Measurements from ENCODE around the gene OSBPL6.

The OSBPL6 gene

DNA sequence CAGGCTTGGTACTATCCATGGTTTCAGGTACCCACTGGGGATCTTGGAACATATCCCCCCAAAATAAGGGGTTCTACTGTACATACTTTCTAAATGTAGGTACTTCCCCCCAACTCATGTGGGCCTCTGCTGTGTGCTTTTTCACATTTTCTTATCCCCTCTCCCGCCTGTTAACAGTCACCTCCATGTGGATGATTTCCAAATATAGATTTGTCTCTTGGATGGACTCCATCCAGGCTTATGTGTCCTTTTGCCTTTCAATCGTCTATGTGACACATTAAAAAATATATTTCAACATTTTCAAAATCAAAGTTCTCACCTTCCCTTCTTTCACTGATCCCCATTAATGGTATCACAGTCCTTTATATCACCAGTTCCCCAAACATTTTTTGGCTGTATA, 44.4 kb downstream of the OSBPL6 start:
- no peak for DNase-seq (ENCODE audit: low read depth in 2 of 2)

DNA sequence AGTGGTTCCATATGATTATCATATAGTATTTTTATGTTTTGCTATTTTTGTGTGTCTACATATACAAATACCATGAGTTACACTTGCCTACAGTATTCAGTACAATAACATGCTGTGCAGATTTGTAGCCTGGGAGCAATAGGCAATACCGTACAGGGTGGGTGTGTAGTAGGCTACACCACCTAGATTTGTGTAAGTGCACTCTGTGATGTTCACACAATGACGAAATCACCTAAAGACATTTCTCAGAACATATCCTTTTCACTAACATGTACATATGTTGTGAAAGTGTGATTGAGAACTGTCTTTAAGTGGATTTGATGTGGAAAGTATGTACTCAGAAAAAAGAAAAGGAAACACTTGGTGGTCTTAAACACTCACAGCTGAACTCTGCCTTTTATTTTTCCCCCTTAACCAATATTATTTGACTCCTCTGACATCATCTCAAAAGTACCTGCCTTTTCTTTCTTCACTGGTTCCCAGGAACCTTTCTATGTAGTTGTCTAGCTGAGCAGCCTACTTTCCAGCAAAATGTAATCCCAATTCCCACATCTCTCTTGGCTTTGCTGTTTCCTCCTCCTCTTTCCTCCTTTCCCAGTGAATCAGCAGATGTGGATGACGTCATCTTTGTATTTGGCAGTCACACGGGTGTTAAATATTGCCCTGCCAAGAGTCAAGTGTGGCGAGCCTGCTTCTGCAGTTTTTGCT, 47.7 kb downstream of the OSBPL6 start:
- DNase-seq (ENCODE audit: low read depth in 2 of 2): no peak

DNA sequence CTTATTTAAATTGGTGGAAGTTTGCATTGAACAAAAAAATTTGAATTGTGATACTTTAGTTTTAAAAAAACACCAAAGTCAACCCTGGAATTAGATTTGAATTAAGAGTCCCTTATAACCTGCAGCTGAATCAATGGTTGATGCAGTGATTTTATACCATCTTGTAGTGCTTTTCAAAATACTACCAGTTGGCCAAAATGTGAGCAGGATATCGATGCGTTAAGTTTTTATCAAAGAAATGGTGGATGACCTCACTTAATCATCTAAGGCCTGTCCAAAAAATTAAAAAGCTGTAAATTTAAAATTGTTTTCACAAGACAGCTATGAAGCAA, 48.2 kb downstream of the OSBPL6 start:
- no peak for DNase-seq (ENCODE audit: low read depth in 2 of 2)

DNA sequence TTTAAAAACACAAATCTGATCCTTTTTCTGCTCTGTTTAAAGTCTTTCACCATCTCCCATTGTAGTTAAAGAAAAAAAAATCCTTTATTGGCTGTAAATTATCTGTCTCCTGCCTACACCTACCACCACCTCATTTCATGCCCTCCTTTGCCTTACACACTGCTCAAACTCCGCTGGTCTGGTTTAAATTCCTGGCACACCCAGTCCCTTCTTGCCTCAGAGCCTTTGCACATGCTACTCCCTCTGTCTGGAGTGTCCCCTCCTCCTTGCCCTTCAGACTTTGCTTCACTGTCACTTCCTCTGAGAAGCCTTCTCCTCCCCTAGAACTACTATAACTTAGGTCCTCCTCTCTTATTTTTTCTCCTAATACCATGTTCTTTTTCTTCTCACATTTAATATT, 49.6 kb downstream of the OSBPL6 start:
- DNase-seq (ENCODE audit: low read depth in 2 of 2): no peak

DNA sequence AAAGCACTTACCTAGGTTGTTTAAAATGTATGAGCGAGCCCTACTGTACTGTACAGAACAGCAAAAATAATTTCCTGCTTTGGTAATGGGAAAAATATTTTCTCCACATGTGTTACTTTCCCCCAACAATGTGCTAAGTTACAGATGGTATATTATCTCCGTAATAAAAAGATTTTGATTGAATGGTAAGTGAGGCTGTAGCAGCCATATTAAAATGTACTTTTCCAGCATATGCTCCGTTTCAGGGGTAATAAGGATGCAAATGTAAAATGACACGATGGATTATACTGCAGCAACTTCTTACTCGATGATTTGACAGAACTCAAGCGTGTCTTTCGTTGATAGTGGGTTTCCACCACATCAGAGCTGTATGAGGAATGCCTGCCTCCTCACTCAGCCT, 50.5 kb downstream of the OSBPL6 start:
- no peak for DNase-seq (ENCODE audit: low read depth in 2 of 2)

DNA sequence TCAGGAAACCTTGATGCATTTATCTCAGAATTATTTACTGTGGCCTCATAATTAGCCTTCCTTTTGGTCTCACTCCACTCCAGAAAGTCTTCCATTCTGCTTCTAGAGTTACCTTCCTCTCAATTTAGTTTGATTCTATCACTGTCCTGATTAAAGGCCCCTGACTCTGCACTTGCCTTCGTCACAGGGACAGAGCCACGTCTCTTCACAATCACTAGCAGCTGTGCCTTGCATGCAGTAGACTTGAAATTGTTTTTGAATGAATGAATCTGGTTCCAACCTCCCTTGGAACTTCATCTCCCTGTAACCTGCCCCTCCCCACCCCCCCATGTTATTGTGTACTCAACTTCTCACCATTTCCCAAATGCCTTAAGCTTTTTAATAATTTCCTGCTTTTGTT, 52.4 kb downstream of the OSBPL6 start:
- no peak for DNase-seq (ENCODE audit: low read depth in 2 of 2)

DNA sequence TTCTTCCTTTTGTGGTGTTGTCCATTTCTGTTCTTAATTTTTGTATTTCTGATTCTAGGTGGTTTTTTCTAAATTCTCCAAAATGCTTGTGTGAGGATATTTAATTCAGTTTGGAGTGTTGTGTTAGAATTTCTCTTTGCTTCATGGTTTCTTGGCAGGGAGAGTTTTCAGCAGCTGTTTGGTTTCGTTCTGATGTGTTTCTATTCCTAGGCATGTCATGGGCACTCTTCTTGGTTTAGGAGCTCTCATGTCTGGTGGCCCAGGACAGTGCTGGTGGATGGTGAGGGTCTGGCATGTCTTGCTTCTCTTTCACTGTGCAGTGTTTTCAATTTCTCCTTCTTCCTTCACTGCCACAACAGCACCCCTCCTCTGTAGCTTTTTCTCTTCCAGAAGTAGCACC, 52.9 kb downstream of the OSBPL6 start:
- DNase-seq (ENCODE audit: low read depth in 2 of 2): no peak

DNA sequence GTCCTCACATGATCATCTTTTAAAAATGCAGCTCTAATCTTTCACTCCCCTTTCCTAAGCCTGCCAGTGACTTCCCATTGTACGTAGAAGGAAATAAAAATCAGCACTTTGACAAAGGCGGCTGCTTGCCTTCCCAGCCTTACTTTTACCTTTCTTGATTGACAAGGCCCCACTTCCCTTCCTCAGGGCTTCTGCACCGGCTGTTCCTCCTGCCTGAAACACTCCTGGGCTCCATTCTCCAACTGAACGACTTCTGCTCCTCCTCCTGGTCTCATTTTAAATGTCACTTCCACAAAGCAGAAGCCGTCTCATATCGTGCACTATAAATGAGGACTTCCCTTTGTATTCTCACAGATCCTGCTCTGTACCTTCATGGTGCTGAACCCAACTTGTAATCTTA, 56.1 kb downstream of the OSBPL6 start:
- no peak for DNase-seq (ENCODE audit: low read depth in 2 of 2)

DNA sequence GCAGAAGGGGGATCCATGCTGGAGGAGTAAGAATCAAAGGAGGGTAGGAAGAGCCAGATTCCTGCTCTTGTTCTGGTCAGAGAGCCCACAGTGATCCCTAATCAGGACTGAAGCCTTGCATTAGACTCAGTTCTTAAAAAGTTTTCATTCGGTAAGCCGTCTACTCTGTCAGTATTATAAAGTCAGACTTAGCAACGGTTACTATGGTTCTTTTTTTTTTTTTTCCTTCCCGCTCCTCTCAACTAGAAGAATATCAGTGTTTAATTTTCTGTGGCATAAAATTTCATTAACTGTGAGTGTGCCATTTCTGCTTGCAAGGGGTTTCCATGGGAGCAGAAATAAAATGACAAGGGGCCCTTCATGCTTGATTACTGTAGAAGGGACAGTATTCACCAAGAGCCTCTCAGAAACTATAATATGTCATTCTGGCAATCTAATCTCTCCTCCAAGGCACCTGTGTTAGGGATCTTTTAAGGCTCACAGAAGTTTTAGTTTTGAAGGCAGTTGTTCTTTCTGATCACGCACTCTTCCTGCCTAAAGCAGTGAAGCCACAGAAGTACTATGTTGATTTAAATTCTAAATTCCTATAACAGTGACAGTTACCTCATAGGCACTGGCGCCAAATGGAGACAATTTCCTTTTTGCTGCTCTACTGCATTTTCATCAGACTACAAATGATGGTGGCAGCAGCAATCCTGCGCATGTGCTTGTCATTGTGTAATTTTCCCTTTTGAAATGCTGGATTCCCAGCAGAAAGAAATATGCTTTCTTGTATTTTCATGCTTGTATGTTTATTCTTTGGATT, 57.0 kb downstream of the OSBPL6 start:
- DNase-seq (ENCODE audit: low read depth in 2 of 2): no peak

DNA sequence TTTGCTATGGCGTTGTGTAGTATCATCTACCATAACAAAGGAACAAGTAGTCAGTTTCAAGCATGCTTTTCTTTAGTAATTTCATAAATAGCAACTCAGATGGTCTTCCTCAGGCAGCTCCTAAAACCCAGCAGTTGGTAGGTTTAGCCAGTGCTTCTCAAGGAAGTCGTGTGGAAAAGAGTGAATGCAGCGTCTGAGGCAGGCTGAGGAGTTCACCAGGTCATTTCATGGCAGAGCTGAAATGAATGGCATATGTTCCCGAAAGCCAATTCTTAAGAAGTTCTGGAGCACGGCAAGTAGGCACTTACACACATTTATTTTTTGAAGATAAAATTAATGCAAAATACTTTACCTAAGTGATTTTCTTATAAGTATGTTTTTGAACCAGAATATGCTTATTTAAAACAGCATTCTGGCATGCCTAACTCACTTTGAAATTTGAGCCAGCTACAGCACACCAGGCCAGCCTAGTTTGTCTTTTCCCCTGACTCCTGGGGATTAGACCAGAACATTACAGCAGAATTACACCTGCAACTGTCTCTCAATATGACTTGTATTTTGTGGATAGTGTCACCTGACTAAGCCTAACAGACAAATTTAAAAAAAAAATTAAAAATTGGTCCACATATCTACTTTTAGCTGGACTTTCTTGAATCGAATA, 62.2 kb downstream of the OSBPL6 start:
- no peak for DNase-seq (ENCODE audit: low read depth in 2 of 2)

DNA sequence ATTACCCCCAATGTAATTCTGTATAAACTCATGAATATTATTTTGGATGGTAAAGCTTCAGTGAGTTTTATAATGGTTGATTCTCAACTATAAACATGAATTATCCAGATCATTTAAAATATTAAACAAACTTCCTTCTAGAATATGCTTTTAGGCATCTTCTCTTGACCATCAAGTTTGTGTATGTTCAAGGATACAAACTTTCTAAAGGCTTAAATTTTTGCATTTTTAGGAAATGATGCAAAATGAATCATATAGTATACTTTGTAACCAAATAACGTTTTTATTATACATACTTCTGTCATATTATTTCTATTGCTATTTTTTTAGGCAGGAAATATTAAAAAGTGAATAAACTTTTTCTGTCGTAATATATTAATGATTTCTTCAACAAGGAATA, 62.8 kb downstream of the OSBPL6 start:
- no peak for DNase-seq (ENCODE audit: low read depth in 2 of 2)

DNA sequence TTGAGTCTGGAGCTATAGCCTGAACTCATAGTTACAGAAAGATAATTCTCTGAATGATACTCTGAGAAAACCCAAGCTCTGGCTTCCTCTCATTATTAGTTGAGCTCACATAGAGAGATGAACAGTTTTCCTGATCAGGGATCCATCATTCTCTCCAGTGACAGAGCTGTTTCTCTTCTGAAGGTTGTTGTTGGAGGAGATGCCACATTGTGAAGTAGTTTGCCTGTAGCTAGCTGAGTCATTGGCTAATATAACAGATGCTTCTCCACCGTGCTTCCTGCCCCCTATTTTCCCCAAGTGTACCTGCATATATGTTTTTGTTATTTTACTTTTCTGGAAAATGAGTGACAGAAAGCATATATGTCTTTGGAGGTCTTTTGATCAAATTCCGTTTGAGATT, 64.6 kb downstream of the OSBPL6 start:
- no peak for DNase-seq (ENCODE audit: low read depth in 2 of 2)

DNA sequence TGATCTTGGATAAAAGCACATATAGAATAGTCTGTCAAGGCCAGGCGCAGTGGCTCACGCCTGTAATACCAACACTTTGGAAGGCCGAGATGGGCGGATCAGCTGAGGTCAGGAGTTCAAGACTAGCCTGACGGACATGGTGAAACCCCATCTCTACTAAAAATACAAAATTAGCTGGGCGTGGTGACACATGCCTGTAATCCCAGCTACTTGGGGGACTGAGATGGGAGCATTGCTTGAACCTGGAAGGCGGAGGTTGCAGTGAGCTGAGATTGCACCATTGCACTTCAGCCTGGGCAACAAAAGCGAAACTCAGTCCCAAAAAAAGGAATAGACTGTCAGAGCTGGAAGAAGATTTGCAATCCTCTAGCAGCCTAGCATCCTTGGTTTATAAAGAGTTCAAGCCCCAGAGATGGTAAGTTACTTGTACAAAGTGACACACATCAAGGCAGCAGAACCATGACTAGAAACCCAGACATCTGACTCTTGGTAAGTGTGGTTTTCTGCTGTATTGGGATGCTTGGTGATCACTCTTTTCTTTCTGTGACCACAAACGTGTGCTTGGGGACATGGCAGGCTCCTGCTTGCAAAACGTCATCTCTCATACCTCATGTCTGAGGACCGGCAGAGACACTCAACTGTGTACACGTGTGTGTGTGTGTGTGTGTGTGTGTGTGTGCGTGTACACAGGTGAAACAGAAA, 69.0 kb downstream of the OSBPL6 start:
- DNase-seq (ENCODE audit: low read depth in 2 of 2): no peak

DNA sequence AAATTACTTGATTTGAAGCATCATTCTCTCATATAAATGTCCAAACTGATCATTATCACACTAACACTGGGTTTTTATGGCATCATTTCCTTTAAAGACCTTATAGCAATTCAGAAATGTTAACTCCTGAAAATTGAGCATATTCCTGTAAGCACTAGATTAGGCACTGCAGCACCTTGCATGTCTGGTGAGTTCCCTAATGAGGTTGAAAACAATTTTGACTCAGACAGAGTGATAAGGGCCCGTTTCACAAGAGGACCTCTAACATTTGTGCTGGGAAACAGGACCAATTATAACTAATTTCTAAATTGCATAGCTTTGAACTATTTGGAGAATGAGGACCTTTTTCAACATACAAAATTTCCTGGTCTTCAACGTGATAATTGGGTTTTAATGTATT, 69.9 kb downstream of the OSBPL6 start:
- no peak for DNase-seq (ENCODE audit: low read depth in 2 of 2)

DNA sequence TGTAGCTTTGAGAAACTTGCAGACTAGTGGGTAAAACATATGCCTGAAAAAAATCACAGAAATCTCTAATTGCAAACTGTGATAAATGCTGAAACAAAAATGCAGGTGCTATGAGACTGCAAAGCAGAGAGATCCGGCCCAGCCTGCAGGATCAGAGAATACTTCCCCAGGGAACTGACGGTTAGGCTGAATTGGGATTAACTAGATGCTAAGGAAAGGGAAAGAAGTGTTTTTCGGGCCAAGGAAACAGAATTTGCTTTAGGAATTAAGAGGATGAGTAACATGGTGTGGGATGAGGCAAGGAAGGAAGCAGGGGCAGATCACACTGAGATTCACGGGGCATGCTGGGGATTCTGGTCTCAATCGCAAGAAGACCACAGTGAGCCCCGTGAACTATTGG, 71.5 kb downstream of the OSBPL6 start:
- DNase-seq (ENCODE audit: low read depth in 2 of 2): no peak

DNA sequence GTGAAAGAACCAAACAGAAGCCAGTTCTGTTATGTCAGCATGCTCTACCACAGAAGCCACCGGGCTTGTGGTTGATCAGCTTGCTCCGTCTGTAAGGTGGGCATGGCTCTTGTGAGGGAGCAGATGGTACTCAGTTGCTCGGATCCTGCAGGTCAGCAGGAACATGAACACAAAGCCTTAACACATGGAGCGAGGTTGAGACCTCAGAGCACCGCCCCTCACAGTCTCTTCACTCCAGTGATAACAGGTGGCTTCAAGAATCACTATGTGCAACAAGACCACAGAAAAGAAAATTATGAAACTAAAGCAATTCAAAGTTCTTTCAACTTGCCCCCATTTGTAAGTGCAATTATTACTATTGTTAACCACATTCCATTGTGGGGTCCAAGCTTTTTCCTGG, 72.1 kb downstream of the OSBPL6 start:
- DNase-seq (ENCODE audit: low read depth in 2 of 2): no peak

DNA sequence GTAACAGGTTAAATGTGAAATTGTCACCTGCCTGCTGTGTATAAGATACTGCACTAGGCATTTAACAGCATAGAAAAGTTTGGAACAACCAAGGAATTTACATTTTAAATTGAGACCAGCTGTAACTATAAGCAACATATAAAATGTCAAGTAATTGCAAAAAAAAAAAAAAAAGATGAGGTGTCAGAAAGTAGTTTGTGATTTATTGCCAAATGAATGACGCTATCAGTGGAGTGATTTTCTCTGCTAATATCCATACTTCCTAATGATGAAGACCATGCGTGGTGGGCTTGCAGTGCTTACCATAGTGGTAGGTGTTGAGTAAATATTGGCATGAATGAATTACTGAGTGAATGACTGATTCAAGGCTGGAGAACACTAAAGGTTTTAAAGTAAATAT, 73.3 kb downstream of the OSBPL6 start:
- DNase-seq (ENCODE audit: low read depth in 2 of 2): no peak

DNA sequence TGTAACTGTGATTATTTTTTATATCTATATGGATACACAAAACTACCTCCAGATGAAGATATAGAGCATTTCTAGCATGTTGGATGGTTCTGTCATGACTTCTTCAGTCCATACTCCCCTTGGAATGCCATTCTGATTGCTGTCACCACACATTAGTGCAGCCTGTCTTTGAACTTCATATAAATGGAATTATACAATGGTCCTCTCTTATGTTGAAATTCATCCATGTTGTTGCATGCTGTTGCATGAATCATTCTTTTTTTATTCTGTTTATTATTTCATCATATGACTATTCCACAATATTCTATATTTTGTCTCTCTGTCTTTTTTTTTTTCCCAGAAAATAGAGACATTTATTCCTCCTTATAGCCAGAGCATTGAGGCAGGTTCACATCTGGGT, 74.1 kb downstream of the OSBPL6 start:
- DNase-seq (ENCODE audit: low read depth in 2 of 2): no peak

DNA sequence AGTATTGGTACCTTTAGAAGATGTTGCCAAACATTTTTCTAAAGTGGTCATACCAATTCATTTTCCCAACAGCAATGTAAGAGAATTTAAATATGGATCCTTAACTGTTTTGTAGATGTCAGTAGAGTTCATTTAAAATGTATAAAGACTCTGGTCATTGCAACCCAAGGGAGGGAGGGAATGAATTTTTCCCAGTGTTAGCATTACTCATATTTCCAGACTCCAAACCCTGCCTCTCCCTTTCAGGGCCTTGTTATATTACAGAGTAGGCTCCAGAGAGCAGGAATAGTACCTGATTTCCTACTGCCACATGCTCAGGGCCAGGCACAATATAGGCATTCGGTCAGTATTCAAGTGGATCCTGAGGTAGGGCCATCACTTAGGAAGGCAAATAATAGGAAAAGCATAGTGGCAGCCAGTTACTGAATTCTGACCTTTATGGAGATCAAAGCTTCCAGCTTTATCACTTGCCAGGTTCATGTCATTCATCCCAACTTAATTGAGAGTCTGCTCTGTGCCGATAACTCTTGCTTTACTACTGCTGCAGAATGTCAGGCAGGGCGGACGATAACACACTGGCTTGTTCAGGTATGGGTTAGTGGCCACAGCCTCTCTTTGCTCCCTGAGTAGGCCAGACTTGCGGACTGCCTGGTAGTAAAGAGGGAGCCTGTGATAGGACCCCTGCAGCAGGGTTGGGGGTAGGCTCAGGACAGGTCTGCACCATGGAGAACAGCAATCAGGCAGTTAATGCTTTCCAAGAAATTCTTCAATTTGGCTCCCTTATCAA, 75.3 kb downstream of the OSBPL6 start:
- no peak for DNase-seq (ENCODE audit: low read depth in 2 of 2)

DNA sequence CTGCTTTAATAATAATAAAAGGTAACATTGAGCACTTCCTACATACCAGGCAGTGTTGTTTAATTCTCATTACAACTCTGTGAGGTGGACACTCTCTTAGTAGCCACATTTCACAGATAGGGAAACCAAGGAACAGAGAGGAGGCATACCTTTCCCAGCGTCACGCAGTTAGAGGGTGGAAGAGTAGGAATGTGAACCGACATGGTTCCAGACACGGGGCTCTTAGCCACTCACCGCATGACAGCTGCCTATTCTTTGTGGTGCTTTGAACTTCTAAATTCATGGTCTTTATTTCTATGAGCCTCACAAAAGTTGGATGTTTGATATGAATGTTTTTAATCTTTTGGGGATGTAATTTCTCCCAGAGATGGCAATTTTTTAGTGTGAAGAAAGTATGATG, 76.0 kb downstream of the OSBPL6 start:
- DNase-seq (ENCODE audit: low read depth in 2 of 2): no peak

DNA sequence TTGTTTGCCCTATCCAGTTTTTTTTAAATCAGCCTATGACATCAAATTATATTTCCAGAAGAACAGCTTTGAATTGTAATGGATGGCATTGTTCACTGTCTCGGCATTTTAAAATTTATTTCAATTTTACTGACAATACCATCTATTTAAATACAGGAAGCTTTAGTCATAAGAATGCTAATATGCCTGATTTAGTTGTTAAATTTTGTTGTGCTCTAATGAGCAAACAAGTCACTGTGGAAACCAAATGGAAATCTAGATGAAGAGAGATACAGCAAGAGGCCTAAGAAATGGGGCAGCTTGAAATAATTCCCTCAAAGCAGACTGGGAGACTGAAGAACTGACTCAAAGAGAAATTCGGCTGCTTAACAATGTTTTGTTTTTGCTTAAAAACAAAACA, 76.8 kb downstream of the OSBPL6 start:
- no peak for DNase-seq (ENCODE audit: low read depth in 2 of 2)

All from stimulated activated CD4-positive, alpha-beta T cell treated with anti-CD3 and anti-CD28 coated beads, Interleukin-1b, Interleukin-23, amount 100 ng/mL, for 4 hours (primary cell).